Naive thymus-derived CD8-positive, alpha-beta T cell (primary cell): ENCODE measurements around the gene MRPL54. TPM values are rescaled to one million over a fixed set of nuclear protein-coding genes. Genes with fewer than 3 reads are reported as not detected.
"Not testable (repeated sequence)": the region's sequence is repeated elsewhere in the genome, so short reads cannot be mapped to it uniquely, and the experiment has no call there.

Experiments used
- ATAC-seq, 2 donors: fragments of 150-1000 bp; cut with Tn5 transposase in 1 of 2; sonication (Bioruptor Pico), chemical (Tn5 transposase) in 1 of 2; 1 replicate in 1 of 2; 2 replicates in 1 of 2; pipeline ENCODE4 v1.10.0; 2021; ENCODE audit warnings: mild to moderate bottlenecking in 2 of 2, moderate library complexity in 2 of 2
- POLR2A ChIA-PET: fragments of 350-600 bp; sonication (Branson Sonifier 250); formaldehyde crosslinking; loops from one replicate; lab custom pipeline; 2021; ENCODE audit warnings: antibody characterized with exemption; lab: Charles Lee
- DNase-seq, 10 donors: peaks; one replicate each; pipeline versions ENCODE4 v3.0.0 to v3.0.0-alpha.2; 2020 to 2022
- H3K27ac Mint-ChIP-seq, 10 donors: one replicate each; pipeline ENCODE4 v1.8.0; 2020 to 2022; ENCODE audit warnings: mild to moderate bottlenecking in 10 of 10, mixed read lengths in 10 of 10, moderate library complexity in 4 of 10, inconsistent platforms in 1 of 10
- H3K27me3 Mint-ChIP-seq, 5 donors: one replicate each; pipeline ENCODE4 v1.8.0; 2021 to 2022; ENCODE audit warnings: mixed read lengths in 5 of 5
- H3K36me3 Mint-ChIP-seq, 3 donors: one replicate each; pipeline ENCODE4 v1.8.0; 2020 to 2022; ENCODE audit warnings: mixed read lengths in 3 of 3, mild to moderate bottlenecking in 2 of 3, inconsistent platforms in 1 of 3
- H3K4me1 Mint-ChIP-seq, 4 donors: one replicate each; pipeline ENCODE4 v1.8.0; 2021 to 2022; ENCODE audit warnings: mixed read lengths in 4 of 4
- H3K4me3 Mint-ChIP-seq, 10 donors: one replicate each; pipeline ENCODE4 v1.8.0; 2020 to 2022; ENCODE audit warnings: mild to moderate bottlenecking in 10 of 10, mixed read lengths in 10 of 10, moderate library complexity in 6 of 10, inconsistent platforms in 1 of 10
- H3K9me3 Mint-ChIP-seq, 9 donors: one replicate each; pipeline ENCODE4 v1.8.0; 2020 to 2022; ENCODE audit warnings: mixed read lengths in 9 of 9, mild to moderate bottlenecking in 3 of 9, inconsistent platforms in 1 of 9, moderate library complexity in 1 of 9
- polyA plus RNA-seq, 3 donors: library from polyadenylated mRNA; unstranded; fragments of 300-500 nt; fragmentation: Illumina TruSeq; gene quantifications; one replicate each; pipeline ENCODE4 v1.2.3, GENCODE V29; 2021
- total RNA-seq, 8 experiments: library from RNA in 2 of 8; stranded (reverse) in 2 of 8; gene quantifications; one replicate each; pipeline ENCODE4 v1.2.3 and lab custom pipeline; 2021 to 2026

MRPL54 gene
- total and polyA plus RNA-seq, 5 experiments from 2014 or later = 51.6 to 168 (median 92.5) TPM

- H3K27me3 Mint-ChIP-seq = no peaks in the 10 kb centered on the region
- DNase-seq (no peak), ATAC-seq (no peak)
- POLR2A ChIA-PET = no interaction called here
- no peak overlapping the region for H3K4me3 Mint-ChIP-seq
- H3K27ac Mint-ChIP-seq = peak overlapping the region in 1 of 10 donors; percentile 13
- peaks cover 0 to 2% (median 0%) of the 10 kb centered on the region in 9 donors for H3K9me3 Mint-ChIP-seq
- H3K36me3 Mint-ChIP-seq = no peaks in the 10 kb centered on the region
- H3K4me1 Mint-ChIP-seq = peaks cover 6 to 51% (median 29%) of the 10 kb centered on the region in 4 donors
These were observed 44.6 kb downstream of the MRPL54 start for GRCh38 chr19:3807131-3807480.

- POLR2A ChIA-PET = no interaction called here
- no peaks in the 10 kb centered on the region for H3K27me3 Mint-ChIP-seq
- peaks cover 0 to 2% (median 0%) of the 10 kb centered on the region in 9 donors for H3K9me3 Mint-ChIP-seq
- H3K36me3 Mint-ChIP-seq = no peaks in the 10 kb centered on the region
- H3K27ac Mint-ChIP-seq = peak overlapping the region in 8 of 10 donors; percentile 24 to 84 (median 60)
- peaks cover 9 to 55% (median 34%) of the 10 kb centered on the region in 4 donors for H3K4me1 Mint-ChIP-seq
- H3K4me3 Mint-ChIP-seq = no peak overlapping the region
- no peak for ATAC-seq
- DNase-seq = no peak
These were observed 45.3 kb downstream of the MRPL54 start for GRCh38 chr19:3807574-3808354.

GRCh38 chr19:3808420-3809143, 46.1 kb downstream of the MRPL54 start:
- H3K27me3 Mint-ChIP-seq = no peaks in the 10 kb centered on the region
- no peaks in the 10 kb centered on the region for H3K36me3 Mint-ChIP-seq
- H3K27ac Mint-ChIP-seq = peak overlapping the region in 5 of 10 donors; percentile 31 to 65 (median 53)
- H3K4me3 Mint-ChIP-seq = peak overlapping the region in 1 of 10 donors; percentile 19
- DNase-seq = no peak
- POLR2A ChIA-PET = no interaction called here
- H3K9me3 Mint-ChIP-seq = peaks cover 0 to 2% (median 0%) of the 10 kb centered on the region in 9 donors
- peaks cover 14 to 58% (median 42%) of the 10 kb centered on the region in 4 donors for H3K4me1 Mint-ChIP-seq
- no peak for ATAC-seq

- Mint-ChIP-seq H3K9me3 (peaks cover 0 to 2% (median 0%) of the 10 kb centered on the region in 9 donors), H3K27me3 (no peaks in the 10 kb centered on the region), H3K27ac (peak overlapping the region in 3 of 10 donors; percentile 7 to 86 (median 67)), H3K4me3 (no peak overlapping the region), H3K4me1 (peaks cover 20 to 66% (median 52%) of the 10 kb centered on the region in 4 donors), H3K36me3 (no peaks in the 10 kb centered on the region)
- DNase-seq (no peak), ATAC-seq (no peak)
- POLR2A ChIA-PET = interaction anchor here (3.6 kb wide), 1 partner anchor 48 kb away, joined by 57 read pairs; the partner anchor contains the start of genes APBA3 and MRPL54
These were observed 47.6 kb downstream of the MRPL54 start for GRCh38 chr19:3809881-3810707.

GRCh38 chr19:3810708-3811355, 48.4 kb downstream of the MRPL54 start:
- peak overlapping the region in 2 of 10 donors; percentile 25 to 30 for H3K4me3 Mint-ChIP-seq
- no peaks in the 10 kb centered on the region for H3K36me3 Mint-ChIP-seq
- ATAC-seq (no peak), DNase-seq (no peak)
- peak overlapping the region in 5 of 10 donors; percentile 15 to 87 (median 56) for H3K27ac Mint-ChIP-seq
- POLR2A ChIA-PET = interaction anchor here (1.3 to 3.6 kb wide), 3 partner anchors 11 to 49 kb away, joined by 5 to 57 read pairs (median 13); partner anchors contain the start of genes APBA3 and MRPL54
- no peaks in the 10 kb centered on the region for H3K27me3 Mint-ChIP-seq
- H3K4me1 Mint-ChIP-seq = peaks cover 20 to 62% (median 49%) of the 10 kb centered on the region in 4 donors
- H3K9me3 Mint-ChIP-seq = peaks cover 0 to 2% (median 0%) of the 10 kb centered on the region in 9 donors

GRCh38 chr19:3813473-3814392, 51.3 kb downstream of the MRPL54 start:
- ATAC-seq (no peak), DNase-seq (no peak)
- no peaks in the 10 kb centered on the region for H3K9me3 Mint-ChIP-seq
- no peaks in the 10 kb centered on the region for H3K27me3 Mint-ChIP-seq
- POLR2A ChIA-PET = interaction anchor here (0.5 to 3.6 kb wide), 4 partner anchors 9 to 1076 kb away, joined by 5 to 57 read pairs (median 8); partner anchors contain the start of genes APBA3 and MRPL54
- H3K36me3 Mint-ChIP-seq = no peaks in the 10 kb centered on the region
- H3K4me1 Mint-ChIP-seq = peaks cover 20 to 63% (median 50%) of the 10 kb centered on the region in 4 donors
- H3K4me3 Mint-ChIP-seq = peak overlapping the region; percentile 49 to 87 (median 71)
- peak overlapping the region; percentile 77 to 97 (median 92) for H3K27ac Mint-ChIP-seq

GRCh38 chr19:3814648-3815047, 52.2 kb downstream of the MRPL54 start:
- no peaks in the 10 kb centered on the region for H3K36me3 Mint-ChIP-seq
- peak overlapping the region in 7 of 10 donors; percentile 52 to 87 (median 74) for H3K4me3 Mint-ChIP-seq
- no peaks in the 10 kb centered on the region for H3K9me3 Mint-ChIP-seq
- H3K4me1 Mint-ChIP-seq = peaks cover 19 to 63% (median 49%) of the 10 kb centered on the region in 4 donors
- no peak for DNase-seq
- no peaks in the 10 kb centered on the region for H3K27me3 Mint-ChIP-seq
- no peak for ATAC-seq
- H3K27ac Mint-ChIP-seq = peak overlapping the region in 8 of 10 donors; percentile 34 to 94 (median 89)
- POLR2A ChIA-PET = interaction anchor here (4.9 kb wide), 1 partner anchor 52 kb away, joined by 32 read pairs; the partner anchor contains the start of gene MRPL54

GRCh38 chr19:3816148-3816547, 53.7 kb downstream of the MRPL54 start:
- H3K27ac Mint-ChIP-seq = peak overlapping the region in 1 of 10 donors; percentile 67
- H3K4me3 Mint-ChIP-seq, H3K27me3 Mint-ChIP-seq, DNase-seq, H3K9me3 Mint-ChIP-seq, H3K36me3 Mint-ChIP-seq, ATAC-seq: not testable (repeated sequence)
- H3K4me1 Mint-ChIP-seq = peaks cover 19 to 60% (median 51%) of the 10 kb centered on the region in 4 donors
- POLR2A ChIA-PET = interaction anchor here (0.7 to 4.9 kb wide), 3 partner anchors 15 to 66 kb away, joined by 3 to 32 read pairs (median 6); partner anchors contain the start of gene MRPL54

- DNase-seq (no peak), ATAC-seq (no peak)
- POLR2A ChIA-PET = interaction anchor here (0.7 to 4.9 kb wide), 2 partner anchors 54 to 66 kb away, joined by 3 to 32 read pairs; partner anchors contain the start of gene MRPL54
- Mint-ChIP-seq H3K9me3 (no peaks in the 10 kb centered on the region), H3K36me3 (no peaks in the 10 kb centered on the region), H3K4me3 (no peak overlapping the region), H3K27ac (no peak overlapping the region), H3K27me3 (no peaks in the 10 kb centered on the region), H3K4me1 (peaks cover 20 to 60% (median 53%) of the 10 kb centered on the region in 4 donors)
These were observed 54.2 kb downstream of the MRPL54 start for GRCh38 chr19:3816566-3817218.
